ENCODE data around the gene RPTOR.

The RPTOR gene

DNA sequence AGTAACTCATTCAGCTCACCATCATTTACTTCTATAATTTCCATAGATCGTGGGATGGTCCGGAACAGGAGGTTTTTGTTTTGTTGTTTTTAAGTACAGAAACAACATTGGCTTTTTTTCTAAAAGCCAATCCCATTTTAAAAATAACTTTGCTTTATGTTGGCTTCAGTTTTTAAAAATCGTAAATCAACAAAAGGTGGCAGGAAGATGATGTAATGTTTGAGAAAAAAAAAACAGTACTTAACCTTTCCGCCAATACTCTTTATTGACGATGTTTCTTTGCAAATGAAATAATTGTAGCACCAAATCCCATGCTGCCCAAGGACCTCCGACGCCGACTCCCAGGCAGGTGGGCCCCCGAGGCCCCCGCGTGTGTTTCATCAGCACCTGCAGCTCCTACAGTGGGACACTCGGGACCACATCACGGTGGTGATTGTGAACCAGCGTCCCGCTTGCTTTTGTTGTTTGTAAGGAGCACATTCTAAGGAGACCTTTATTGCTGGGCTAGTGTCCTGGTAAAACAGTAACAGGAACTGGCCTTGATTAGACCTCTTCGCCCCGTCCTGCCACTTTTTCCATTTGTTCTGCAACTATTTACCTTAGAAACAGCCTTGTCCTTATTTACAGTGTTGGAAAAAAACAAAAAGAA lies 306.8 kb downstream of the RPTOR start:
- peaks cover 4% of the 10 kb centered on the region for H3K36me3 ChIP-seq
- H3K4me1 ChIP-seq: 0 out of 2 replicates have a peak, but pooled peaks cover 3% of the 10 kb centered on the region
- TF ChIP-seq, protein P1, sequence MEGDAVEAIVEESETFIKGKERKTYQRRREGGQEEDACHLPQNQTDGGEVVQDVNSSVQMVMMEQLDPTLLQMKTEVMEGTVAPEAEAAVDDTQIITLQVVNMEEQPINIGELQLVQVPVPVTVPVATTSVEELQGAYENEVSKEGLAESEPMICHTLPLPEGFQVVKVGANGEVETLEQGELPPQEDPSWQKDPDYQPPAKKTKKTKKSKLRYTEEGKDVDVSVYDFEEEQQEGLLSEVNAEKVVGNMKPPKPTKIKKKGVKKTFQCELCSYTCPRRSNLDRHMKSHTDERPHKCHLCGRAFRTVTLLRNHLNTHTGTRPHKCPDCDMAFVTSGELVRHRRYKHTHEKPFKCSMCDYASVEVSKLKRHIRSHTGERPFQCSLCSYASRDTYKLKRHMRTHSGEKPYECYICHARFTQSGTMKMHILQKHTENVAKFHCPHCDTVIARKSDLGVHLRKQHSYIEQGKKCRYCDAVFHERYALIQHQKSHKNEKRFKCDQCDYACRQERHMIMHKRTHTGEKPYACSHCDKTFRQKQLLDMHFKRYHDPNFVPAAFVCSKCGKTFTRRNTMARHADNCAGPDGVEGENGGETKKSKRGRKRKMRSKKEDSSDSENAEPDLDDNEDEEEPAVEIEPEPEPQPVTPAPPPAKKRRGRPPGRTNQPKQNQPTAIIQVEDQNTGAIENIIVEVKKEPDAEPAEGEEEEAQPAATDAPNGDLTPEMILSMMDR (IDR thresholded peaks at IDR 0.05; ENCODE audit: low read depth, low read length): no peak
- no peaks in the 10 kb centered on the region for H3K27me3 ChIP-seq
- no peak overlapping the region for H3K4me3 ChIP-seq (ENCODE audit: low read depth, low read length)
- H3K9me3 ChIP-seq: no peaks in the 10 kb centered on the region
- DNase-seq: no peak

DNA sequence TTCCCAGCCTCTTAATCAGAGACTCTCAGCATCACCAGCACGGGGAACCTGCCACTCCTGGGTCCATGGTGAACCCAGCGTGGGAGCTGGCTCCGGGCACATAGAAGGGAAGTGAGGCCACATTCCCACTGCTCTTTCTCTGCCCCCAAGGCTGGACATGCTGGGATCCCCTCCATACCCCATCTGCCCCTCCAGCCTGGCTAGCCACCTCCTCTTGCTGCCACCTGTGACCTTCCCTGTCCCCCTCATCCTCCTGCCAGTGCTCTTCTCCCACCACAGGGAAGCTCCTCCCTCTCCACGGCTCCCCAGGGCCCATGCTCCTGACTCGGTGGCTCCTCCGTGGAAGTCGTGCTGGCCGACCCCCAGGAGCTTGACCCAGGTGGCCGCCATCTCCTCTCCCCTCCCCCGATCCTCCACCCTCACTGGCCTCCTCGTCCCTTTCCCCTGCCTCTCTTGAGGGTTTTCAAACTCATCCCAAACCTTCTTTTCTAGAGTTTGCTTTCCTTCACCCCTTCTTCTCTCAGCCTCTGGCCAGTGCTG lies 307.9 kb downstream of the RPTOR start:
- H3K27me3 ChIP-seq: no peaks in the 10 kb centered on the region
- DNase-seq: no peak
- no peak overlapping the region for H3K4me3 ChIP-seq (ENCODE audit: low read depth, low read length)
- TF ChIP-seq, protein P1 (IDR thresholded peaks at IDR 0.05; ENCODE audit: low read depth, low read length): no peak
- no peaks in the 10 kb centered on the region for H3K9me3 ChIP-seq
- H3K36me3 ChIP-seq: peaks cover 4% of the 10 kb centered on the region
- peaks cover 8% of the 10 kb centered on the region; the same call in 1 of the 2 replicates for H3K4me1 ChIP-seq

DNA sequence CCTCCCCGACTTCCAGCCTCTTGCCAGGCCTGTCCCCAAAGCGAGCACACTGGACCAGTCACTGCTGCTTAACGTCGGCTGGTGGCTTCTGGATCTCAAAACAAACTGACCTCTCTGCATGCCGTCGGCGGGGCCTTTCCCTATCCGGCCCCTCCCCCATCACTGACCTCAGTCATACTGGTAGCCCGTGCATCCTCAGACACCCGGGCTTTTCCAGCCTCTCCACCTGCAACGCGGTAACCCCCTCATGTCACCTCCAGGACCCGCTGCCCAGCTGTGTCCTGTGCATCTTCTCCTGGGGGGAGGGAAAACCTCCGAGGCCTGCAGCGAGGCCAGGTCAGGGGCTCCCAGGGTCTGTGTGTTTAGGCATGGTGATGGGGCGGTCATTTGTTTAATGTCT lies 308.4 kb downstream of the RPTOR start:
- Histone ChIP-seq H3K27me3 (no peaks in the 10 kb centered on the region), H3K4me3 (ENCODE audit: low read depth, low read length) (no peak overlapping the region), H3K9me3 (no peaks in the 10 kb centered on the region), H3K36me3 (peaks cover 4% of the 10 kb centered on the region), H3K4me1 (peaks cover 8% of the 10 kb centered on the region; the same call in 1 of the 2 replicates)
- DNase-seq: no peak
- TF ChIP-seq, protein P1 (IDR thresholded peaks at IDR 0.05; ENCODE audit: low read depth, low read length): no peak

DNA sequence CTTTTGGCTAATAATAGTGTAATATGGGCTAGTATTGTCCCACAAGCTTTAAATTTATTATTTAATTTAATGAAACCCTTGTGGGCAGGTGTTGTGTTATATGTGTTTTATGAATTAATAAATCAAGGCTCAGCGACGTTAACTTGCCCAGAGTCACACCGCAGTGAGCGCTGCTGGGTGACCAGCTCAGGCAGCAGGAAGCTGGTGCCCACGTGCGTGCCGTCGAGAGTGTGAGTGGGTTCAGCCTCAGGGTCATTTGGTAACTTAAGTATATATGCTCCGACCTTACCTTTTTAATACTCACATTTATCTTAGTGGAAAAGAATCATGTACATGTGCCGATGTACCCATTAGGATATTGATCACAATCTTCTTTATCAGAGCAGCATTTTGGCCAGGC lies 309.6 kb downstream of the RPTOR start:
- peaks cover 4% of the 10 kb centered on the region for H3K36me3 ChIP-seq

DNA sequence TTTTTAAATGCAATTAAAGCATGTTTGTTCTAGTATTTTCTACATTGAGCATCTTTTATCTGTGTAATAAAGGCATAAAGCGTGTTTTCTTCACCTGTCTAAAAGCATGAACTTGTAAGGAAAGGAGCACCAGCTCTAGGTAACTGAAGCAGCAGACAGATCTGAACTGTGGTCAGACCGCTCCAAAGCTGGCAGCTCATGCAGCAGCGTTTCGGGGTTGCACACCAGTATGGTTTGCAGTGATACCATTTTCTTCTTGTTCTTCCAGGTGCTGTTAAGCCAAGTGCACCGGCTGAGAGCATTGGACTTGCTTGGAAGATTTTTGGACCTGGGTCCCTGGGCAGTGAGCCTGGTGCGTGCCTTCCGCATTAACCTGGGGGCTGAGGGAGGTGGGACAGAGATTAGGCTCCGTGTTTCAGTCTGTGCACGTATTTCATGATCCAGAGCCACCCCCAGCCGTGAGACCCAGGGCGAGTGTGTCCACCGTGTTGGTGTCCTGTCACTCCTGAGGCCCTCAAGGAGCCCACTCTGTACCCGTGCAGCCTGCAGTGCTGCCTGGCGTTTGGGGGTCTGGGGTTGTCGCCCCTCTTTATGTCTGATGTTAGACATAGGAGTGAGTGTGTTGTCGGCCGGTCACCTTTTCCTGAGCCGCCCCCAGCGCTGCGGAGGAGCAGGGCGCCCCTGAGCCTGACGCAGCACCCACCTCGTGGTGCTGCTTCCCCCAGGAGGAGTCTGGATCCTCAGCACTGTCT lies 310.7 kb downstream of the RPTOR start:
- H3K4me3 ChIP-seq (ENCODE audit: low read depth, low read length): no peak overlapping the region
- peaks cover 4% of the 10 kb centered on the region for H3K36me3 ChIP-seq
- peaks cover 24% of the 10 kb centered on the region for H3K4me1 ChIP-seq
- H3K27me3 ChIP-seq: no peaks in the 10 kb centered on the region
- DNase-seq: no peak
- TF ChIP-seq, protein P1 (IDR thresholded peaks at IDR 0.05; ENCODE audit: low read depth, low read length): no peak
- no peaks in the 10 kb centered on the region for H3K9me3 ChIP-seq

More for the DNA sequence above, 309.6 kb downstream of the RPTOR start:
- Histone ChIP-seq H3K9me3 (no peaks in the 10 kb centered on the region), H3K27me3 (no peaks in the 10 kb centered on the region), H3K4me1 (peaks cover 16% of the 10 kb centered on the region), H3K4me3 (ENCODE audit: low read depth, low read length) (no peak overlapping the region)
- TF ChIP-seq, protein P1 (IDR thresholded peaks at IDR 0.05; ENCODE audit: low read depth, low read length): no peak
- no peak for DNase-seq

All from BE2C (cell line).